ENCODE measurements around the gene EMX2. TPM values are rescaled to one million over a fixed set of nuclear protein-coding genes. Genes with fewer than 3 reads are reported as not detected.
A peak's percentile ranks its signal among the peaks of the same experiment; 100 is the strongest.

EMX2 gene
- total RNA-seq, 1 donor from 2014 or later, result 0.47 TPM

- peaks cover 13% of the 10 kb centered on the region for H3K9me3 Mint-ChIP-seq (ENCODE audit: unreplicated experiment)
- no peaks in the 10 kb centered on the region for H3K36me3 Mint-ChIP-seq (ENCODE audit: unreplicated experiment)
- peaks cover 14% of the 10 kb centered on the region for H3K4me1 Mint-ChIP-seq (ENCODE audit: low read depth, unreplicated experiment)
- TF ChIP-seq CTCF (IDR thresholded peaks at IDR 0.05; ENCODE audit: partially characterized antibody, unreplicated experiment), result no peak
- no peak overlapping the region for H3K27ac Mint-ChIP-seq (ENCODE audit: unreplicated experiment)
- H3K27me3 Mint-ChIP-seq (ENCODE audit: unreplicated experiment), result peaks cover 43% of the 10 kb centered on the region
- DNase-seq, result no peak
- H3K4me3 Mint-ChIP-seq (ENCODE audit: unreplicated experiment), result no peak overlapping the region
Observed at GRCh38 chr10:117546581-117547015, 4.1 kb downstream of the EMX2 start.

DNA sequence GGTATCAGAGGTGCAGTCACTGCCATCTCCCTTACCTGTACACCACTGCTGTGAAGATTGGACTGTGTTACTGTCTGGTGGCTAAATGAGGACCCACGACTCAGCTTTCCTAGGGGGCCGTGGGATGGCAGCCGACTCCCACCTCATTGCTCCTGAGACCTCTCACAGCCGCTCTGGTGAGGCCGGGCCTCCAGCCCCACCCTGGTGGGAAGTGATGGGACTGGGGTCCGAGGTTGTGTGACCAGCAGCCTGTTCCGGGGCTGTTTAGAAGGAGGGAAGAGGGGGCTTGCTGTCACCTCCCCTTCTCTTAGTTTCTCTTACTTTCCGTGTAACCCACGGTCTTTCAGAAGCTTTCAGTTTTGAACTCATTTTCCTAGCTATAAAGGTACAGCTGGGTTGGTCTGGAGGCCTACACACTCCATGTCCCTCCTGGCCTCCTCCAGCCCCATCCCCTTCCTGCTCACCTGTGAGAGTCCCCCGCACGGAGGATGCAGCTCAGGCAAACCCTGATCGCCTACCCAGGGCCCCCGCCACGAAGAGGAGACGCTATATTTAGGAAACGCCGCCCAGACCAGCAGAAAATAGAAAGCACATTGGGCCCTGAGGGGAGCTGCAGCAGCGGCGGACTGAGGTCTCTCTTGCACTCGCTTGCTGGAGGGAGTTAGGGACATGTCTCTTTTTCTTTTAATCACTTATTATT, 4.6 kb downstream of the EMX2 start:
- H3K27me3 Mint-ChIP-seq (ENCODE audit: unreplicated experiment), result peaks cover 46% of the 10 kb centered on the region
- H3K9me3 Mint-ChIP-seq (ENCODE audit: unreplicated experiment), result peaks cover 14% of the 10 kb centered on the region
- H3K4me3 Mint-ChIP-seq (ENCODE audit: unreplicated experiment), result no peak overlapping the region
- no peak for TF ChIP-seq CTCF (IDR thresholded peaks at IDR 0.05; ENCODE audit: partially characterized antibody, unreplicated experiment)
- H3K36me3 Mint-ChIP-seq (ENCODE audit: unreplicated experiment), result no peaks in the 10 kb centered on the region
- H3K4me1 Mint-ChIP-seq (ENCODE audit: low read depth, unreplicated experiment), result peaks cover 15% of the 10 kb centered on the region
- DNase-seq, result no peak
- H3K27ac Mint-ChIP-seq (ENCODE audit: unreplicated experiment), result no peak overlapping the region

DNA sequence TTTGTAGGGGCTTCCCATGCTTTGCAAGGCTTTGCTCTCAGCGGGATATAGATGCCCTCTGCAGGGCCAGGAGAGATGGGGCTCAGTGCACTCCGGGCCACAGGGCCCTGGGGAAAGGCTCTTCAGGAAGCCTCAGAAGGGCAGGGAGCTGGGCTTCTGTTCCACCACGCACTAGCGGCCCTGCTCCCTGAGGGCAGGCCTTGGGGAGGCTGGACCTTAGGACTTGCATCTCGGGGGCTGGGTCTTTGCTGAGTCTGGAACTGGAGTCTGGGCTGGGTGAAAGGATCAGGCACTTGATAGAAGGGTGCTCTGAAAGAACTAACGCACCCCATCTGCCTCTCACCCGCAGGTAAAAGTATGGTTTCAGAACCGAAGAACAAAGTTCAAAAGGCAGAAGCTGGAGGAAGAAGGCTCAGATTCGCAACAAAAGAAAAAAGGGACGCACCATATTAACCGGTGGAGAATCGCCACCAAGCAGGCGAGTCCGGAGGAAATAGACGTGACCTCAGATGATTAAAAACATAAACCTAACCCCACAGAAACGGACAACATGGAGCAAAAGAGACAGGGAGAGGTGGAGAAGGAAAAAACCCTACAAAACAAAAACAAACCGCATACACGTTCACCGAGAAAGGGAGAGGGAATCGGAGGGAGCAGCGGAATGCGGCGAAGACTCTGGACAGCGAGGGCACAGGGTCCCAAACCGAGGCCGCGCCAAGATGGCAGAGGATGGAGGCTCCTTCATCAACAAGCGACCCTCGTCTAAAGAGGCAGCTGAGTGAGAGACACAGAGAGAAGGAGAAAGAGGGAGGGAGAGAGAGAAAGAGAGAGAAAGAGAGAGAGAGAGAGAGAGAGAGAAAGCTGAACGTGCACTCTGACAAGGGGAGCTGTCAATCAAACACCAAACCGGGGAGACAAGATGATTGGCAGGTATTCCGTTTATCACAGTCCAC, 5.4 kb downstream of the EMX2 start:
- DNase-seq, result no peak
- Mint-ChIP-seq H3K4me3 (ENCODE audit: unreplicated experiment) (peak overlapping the region; percentile 47), H3K27ac (ENCODE audit: unreplicated experiment) (peak overlapping the region; percentile 5), H3K4me1 (ENCODE audit: low read depth, unreplicated experiment) (peaks cover 20% of the 10 kb centered on the region), H3K27me3 (ENCODE audit: unreplicated experiment) (peaks cover 49% of the 10 kb centered on the region), H3K9me3 (ENCODE audit: unreplicated experiment) (peaks cover 16% of the 10 kb centered on the region), H3K36me3 (ENCODE audit: unreplicated experiment) (no peaks in the 10 kb centered on the region)
- TF ChIP-seq CTCF (IDR thresholded peaks at IDR 0.05; ENCODE audit: partially characterized antibody, unreplicated experiment), result no peak

GRCh38 chr10:117549100-117549585, 6.6 kb downstream of the EMX2 start:
- no peak for TF ChIP-seq CTCF (IDR thresholded peaks at IDR 0.05; ENCODE audit: partially characterized antibody, unreplicated experiment)
- Mint-ChIP-seq H3K27me3 (ENCODE audit: unreplicated experiment) (peaks cover 48% of the 10 kb centered on the region), H3K36me3 (ENCODE audit: unreplicated experiment) (no peaks in the 10 kb centered on the region), H3K4me1 (ENCODE audit: low read depth, unreplicated experiment) (peaks cover 20% of the 10 kb centered on the region), H3K4me3 (ENCODE audit: unreplicated experiment) (no peak overlapping the region), H3K27ac (ENCODE audit: unreplicated experiment) (no peak overlapping the region), H3K9me3 (ENCODE audit: unreplicated experiment) (peaks cover 13% of the 10 kb centered on the region)
- DNase-seq, result no peak
